Stromal cell of bone marrow (primary cell): ENCODE measurements around the gene MAP3K7CL.

Source experiments
- DNase-seq: peaks from one replicate; pipeline ENCODE4 v3.0.0-alpha.2; 2012; ENCODE audit warnings: low read depth

MAP3K7CL gene

GRCh38 chr21:29195981-29196669 lies 65.7 kb downstream of the MAP3K7CL start:
- DNase-seq: peak; percentile 90

DNA sequence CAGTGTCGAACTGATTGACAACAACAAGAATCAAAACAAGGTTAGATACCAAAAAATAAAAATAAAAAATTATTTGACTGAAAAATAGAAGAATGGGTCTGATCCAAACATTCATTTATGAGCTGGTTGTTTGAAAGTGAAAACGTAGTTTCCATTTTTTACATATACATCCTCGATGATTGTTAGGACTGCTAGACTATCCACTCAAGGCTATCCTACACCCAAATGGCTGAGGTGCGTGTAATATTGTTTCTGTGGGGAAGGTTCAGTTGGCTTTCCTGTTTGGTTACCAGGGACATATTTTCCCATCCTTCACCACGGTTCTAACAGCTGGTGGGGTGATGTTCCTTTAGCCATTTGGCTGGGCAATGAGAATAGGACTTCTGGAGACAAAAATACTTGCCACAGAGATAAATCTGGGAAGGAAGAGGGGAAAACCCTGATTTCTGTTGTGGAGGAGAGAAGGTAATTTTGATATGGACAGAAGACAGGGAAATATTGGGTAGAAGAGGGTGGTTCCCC lies 66.3 kb downstream of the MAP3K7CL start:
- DNase-seq: no peak

- DNase-seq: no peak
Observed at GRCh38 chr21:29201186-29201585, 70.7 kb downstream of the MAP3K7CL start.

DNA sequence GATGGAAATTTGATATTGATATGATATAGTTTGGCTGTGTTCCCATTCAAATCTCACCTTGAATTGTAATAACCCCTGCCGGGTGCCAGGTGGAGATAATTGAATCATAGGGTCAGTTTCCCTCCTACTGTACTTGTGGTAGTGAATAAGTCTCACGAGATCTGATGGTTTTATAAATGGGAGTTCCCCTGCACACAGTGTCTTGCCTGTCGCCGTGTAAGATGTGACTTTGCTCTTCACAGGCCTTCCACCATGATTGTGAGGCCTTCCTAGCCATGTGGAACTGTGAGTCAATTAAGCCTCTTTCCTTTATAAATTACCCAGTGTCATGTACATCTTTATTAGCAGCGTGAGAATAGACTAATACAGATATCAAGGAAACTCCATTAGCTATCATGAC lies 74.6 kb downstream of the MAP3K7CL start:
- no peak for DNase-seq

- no peak for DNase-seq
Observed at GRCh38 chr21:29205988-29206387, 75.5 kb downstream of the MAP3K7CL start.

DNA sequence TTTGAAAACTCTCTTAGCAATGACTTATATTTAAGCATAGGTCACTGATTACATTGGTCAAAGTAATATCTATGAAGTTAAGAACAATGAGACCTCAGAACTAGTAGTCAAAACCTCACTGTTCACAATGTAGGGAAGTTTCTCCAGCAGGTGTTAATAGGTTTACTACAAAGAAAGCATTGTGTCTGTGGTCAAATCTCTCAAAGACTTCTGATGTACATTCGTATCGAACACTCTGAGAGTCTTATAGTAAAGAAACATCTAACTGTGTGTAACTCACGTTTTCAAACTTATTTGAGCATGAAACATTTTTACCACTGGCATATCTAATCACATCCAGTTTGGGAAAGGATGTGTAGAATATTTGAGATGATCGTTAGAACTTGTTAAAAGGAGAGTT lies 76.0 kb downstream of the MAP3K7CL start:
- DNase-seq: no peak

GRCh38 chr21:29207201-29207600 lies 76.8 kb downstream of the MAP3K7CL start:
- DNase-seq: no peak

DNA sequence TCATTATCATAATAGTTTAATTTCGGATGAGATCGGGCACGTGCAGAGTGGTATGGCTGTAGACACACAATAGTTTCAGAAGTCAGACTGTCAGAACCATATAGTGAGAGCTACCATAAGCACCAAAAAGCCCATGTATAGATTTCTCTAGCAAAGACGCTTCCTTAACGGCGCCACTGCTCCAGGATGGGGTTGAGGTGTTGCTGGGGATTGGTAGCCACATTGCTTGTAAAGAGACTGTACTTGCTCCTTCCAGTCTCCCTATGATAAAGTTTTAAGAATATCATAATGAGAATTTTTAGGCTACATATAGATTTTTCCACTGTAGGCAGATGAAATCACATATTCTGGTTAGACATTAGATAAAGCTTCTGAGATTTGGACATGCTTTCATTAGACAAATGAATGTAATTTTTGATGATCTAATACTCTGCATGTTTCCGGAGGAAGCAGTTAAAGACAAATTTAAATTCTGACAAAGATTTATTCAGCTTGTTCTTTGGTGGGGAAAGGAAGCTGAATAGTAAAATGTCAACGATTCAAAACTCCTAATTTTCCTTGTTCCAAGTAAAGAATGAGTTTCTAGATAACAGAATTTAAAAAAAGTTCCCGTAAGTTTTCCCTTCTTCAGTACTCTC lies 77.7 kb downstream of the MAP3K7CL start:
- no peak for DNase-seq

DNA sequence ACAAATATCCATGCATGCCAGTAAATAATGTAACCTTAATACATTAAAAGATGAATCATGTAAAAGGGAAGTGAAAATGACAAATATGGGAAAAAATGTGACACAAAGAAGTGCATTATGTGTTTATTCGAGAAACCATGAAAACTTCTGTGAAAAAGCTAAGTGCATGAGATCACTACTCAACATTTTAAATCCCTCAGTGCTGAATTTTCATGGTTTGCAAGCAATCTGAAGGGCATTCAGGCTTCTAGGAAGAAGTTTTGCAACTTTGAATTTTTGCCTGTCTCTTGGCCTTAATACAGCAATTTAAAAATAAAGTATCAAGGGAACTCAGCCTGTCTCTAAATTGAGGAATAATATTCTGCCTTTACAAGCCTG lies 78.2 kb downstream of the MAP3K7CL start:
- peak; percentile 91 for DNase-seq

- no peak for DNase-seq
Observed at GRCh38 chr21:29209696-29210095, 79.3 kb downstream of the MAP3K7CL start.

- DNase-seq: no peak
Observed at GRCh38 chr21:29211205-29211604, 80.8 kb downstream of the MAP3K7CL start.

GRCh38 chr21:29212446-29212845 lies 82.0 kb downstream of the MAP3K7CL start:
- DNase-seq: no peak

GRCh38 chr21:29213513-29214385 lies 83.3 kb downstream of the MAP3K7CL start:
- no peak for DNase-seq

DNA sequence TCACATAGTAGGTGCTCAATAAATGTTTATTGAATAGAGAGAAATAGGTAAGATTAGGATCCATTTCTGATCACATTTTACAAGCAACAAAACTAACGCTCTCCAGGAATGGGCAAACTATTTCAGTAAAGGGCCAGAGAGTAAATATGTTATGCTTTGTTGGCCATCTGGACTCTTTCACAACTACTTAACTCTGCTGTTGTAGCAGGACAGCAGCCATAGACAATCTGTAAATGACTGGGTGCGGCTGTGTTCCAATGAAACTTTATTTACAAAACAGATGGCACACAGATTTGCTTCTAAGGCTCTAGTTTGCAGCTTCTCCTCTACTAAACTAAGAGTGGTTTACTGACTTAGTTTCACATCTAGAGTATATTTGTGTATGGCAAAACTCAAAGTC lies 85.3 kb downstream of the MAP3K7CL start:
- no peak for DNase-seq

- DNase-seq: peak; percentile 97
Observed at GRCh38 chr21:29217818-29218291, 87.4 kb downstream of the MAP3K7CL start.

DNA sequence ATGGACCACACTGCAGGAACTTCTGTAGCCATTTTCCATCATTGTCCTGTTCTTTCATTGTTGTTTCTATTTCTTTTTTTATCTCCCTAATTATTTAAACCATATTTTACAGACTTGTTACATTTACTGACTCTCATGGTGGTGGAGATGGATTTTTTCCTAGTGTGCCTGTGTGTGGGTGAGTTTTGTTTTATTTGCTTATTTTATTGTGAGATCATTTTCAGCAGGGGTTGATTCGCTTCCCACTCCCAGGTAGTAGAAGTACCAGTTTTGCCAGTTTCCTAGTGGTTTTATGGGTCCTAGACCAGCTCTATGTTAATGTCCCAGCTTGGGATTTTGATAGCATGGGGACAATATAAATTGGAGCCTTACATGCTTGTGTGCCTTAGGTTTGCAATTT lies 88.3 kb downstream of the MAP3K7CL start:
- no peak for DNase-seq

- no peak for DNase-seq
Observed at GRCh38 chr21:29219165-29219770, 88.8 kb downstream of the MAP3K7CL start.

DNA sequence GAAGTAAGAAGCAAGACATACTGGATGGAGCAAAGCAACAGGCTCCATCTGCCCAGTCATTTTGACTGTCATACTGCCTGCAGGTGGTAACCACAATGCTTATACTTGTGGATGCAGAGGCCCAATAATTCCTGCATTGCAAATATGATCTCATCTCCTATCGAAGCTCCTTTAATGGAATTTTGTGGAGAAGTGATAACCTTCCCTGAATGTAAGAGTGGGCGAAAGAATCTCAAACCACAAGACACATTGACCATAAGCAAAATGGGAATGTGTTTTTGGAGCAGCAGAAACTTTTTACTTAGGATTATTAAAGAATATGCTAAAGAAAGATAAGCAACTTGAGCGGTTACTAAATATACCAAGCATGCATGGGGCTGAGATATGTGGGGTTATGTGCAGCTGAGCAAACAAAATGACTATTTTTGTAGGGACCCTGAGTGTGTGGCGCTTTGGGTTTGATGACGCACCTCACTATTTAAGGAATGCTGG lies 90.9 kb downstream of the MAP3K7CL start:
- no peak for DNase-seq

GRCh38 chr21:29224006-29224405 lies 93.6 kb downstream of the MAP3K7CL start:
- DNase-seq: no peak
